Astrocyte (in vitro differentiated cells and primary cell): Measurements from ENCODE around the gene CST3.

Experiments used
- EZH2 ChIP-seq: IDR thresholded peaks from 2 replicates; pipeline ENCODE4 v1.6.1; 2012; ENCODE audit warnings: mild to moderate bottlenecking, low read length, inconsistent platforms; ENCODE audit not compliant: insufficient read depth
- TF ChIP-seq, protein P1 (sequence below): IDR thresholded peaks from 2 replicates; pipeline ENCODE4 v1.5.1; 2011; ENCODE audit warnings: low read depth, mild to moderate bottlenecking, inconsistent platforms, low read length, moderate library complexity; ENCODE audit not compliant: insufficient read depth

DNA sequence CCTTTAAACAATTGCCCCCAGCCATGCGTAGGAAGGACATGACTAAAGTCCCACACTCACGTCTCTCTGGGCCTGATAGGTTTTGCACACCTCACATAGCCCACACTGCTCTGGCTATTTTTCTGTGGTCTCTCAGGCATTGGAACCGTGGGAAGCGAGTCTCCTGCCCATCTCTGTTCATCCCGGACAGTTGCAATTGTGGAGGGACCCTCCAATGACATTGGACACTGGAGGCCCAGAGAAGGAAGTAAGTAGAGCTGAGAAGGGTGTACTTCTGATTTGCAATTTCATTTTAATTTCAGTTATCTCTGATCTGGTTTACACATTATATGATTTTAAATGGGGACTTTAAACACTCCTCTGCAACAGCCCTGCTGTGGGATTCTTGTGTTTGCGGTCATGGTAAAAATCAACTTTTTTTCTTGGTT lies 23.3 kb upstream of the CST3 start:
- TF ChIP-seq, protein P1, sequence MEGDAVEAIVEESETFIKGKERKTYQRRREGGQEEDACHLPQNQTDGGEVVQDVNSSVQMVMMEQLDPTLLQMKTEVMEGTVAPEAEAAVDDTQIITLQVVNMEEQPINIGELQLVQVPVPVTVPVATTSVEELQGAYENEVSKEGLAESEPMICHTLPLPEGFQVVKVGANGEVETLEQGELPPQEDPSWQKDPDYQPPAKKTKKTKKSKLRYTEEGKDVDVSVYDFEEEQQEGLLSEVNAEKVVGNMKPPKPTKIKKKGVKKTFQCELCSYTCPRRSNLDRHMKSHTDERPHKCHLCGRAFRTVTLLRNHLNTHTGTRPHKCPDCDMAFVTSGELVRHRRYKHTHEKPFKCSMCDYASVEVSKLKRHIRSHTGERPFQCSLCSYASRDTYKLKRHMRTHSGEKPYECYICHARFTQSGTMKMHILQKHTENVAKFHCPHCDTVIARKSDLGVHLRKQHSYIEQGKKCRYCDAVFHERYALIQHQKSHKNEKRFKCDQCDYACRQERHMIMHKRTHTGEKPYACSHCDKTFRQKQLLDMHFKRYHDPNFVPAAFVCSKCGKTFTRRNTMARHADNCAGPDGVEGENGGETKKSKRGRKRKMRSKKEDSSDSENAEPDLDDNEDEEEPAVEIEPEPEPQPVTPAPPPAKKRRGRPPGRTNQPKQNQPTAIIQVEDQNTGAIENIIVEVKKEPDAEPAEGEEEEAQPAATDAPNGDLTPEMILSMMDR = no peak
- no peak for TF ChIP-seq EZH2
